GM21515 (cell line): ENCODE results near the gene DNAH17.

Experiments used
- ATAC-seq: cut with Tn5 transposase; IDR thresholded peaks from one replicate; pipeline ENCODE4 v1.9.1; 2021; ENCODE audit not compliant: unreplicated experiment

DNAH17 gene

DNA sequence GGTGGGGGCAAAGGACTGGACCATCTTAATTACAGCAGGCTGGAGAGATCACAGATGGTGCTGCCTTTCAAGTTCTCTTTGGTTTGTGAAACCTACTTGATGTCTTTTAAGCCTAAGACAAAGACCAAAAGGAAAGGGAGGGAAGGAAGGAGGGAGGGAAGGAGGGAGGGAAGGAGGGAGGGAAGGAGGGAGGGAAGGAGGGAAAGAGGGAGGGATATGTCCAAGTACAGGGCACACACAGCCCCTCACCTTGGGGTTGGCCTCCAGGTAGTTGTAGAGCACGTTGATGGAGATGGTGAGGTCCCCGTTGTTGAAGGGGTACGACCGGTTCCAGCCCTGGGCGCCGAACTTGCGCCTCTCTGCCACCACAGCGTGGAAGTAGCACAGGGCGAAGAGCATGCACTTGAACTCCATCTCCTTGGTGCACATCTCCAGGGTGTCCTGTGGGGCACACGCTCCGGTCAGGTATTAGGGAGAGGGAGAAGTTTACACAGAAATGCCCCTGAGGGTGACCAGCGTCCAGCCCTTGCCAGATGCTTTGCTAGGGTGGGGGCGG is 143.3 kb downstream of the DNAH17 start:
- ATAC-seq: no peak

DNA sequence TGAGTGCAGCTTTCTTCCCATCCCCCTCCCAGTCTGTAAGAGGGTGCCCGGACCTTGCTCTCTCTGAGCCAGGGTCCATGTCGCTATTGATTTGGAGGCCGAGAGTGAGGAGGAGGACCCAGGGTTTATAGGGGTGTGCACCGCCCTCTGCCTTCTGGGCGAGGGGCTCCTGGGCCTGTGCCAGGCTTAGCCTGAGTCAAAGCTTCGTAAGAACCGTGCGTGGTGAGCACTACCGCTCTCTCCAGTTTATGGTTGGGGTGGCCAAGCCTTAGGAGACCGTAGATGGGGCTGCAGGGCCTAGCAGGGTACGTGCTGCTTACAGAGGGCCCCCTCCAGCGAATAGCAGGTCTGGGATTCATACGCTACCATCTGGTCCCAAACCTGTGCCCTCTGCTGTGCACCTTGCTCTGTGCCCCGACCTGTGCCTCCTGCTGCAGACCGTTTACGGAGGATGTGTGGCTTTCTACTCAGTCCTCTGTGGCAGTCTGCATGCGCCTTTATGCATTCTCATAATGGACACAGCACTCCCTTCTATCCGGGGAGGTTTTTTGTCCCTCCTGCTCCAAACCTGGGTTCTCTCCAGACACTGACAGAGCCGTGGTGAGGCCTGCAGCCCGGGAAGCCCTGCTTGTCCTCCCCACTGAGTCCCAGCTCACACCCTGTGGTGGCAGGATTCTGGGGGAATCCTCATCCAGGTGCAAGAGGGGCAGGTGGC is 144.0 kb downstream of the DNAH17 start:
- no peak for ATAC-seq

- ATAC-seq: no peak
These were observed 144.8 kb downstream of the DNAH17 start for GRCh38 chr17:78432226-78433012.

DNA sequence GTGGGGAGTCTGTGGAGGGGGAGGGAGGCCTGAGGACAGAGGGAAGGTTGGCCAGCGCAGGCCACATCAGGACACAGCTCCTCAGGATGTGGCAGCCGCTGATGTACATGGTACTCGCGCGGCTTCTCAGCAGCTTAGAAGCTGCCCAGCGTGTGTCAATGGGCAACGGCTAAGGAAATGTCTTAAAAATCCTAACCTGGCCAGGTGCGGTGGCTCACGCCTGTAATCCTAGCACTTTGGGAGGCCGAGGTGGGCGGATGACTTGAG is 145.6 kb downstream of the DNAH17 start:
- ATAC-seq: no peak

GRCh38 chr17:78430892-78431691 is 146.1 kb downstream of the DNAH17 start:
- no peak for ATAC-seq

GRCh38 chr17:78429618-78429995 is 147.6 kb downstream of the DNAH17 start:
- no peak for ATAC-seq

GRCh38 chr17:78428836-78429617 is 148.2 kb downstream of the DNAH17 start:
- ATAC-seq: no peak

DNA sequence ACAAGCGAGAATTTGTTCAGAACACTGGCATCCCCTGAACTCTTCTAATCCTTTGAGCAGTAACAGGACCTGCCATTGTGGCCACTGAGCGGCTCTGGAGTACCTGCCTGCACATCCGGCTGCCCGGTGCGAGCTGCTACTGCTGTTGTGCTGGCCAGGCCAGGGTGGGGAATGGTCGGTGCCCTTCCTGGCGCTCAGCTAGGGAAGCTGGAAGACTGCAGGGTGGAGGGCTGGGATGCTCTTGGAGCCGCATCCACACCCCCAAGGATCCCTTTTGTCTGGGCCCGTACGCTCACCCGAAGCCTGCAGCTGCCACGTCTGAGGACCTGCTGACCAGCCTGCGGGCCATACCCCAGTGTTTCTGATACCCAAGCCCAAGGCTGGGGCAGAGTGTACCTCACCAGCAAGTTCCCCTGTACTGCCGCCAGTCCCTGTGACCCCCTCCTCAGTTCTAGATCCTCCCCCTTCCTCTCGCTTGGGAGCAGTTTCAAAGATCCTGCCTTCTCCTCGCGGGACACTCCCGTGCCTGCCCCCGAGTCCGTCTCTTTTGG is 149.1 kb downstream of the DNAH17 start:
- ATAC-seq: no peak

DNA sequence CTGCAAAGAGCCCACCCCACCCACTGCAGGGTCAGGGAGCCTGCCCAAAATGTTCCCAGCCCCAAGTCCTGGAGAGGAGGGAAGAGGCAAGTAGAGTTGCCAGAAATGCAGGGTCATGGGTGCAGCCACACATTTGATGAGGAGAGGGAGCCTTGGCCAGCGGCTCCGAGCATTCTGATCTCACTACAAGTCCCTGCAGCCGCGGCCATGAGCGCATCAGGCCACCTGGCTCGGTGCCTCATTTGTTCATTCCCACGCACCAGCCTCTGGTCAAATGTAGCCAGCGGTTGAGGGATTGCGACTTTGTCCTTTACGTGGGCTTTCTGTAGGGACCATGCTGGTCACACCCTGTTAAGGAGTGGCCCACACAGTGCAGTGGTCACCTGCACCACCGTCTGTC is 150.1 kb downstream of the DNAH17 start:
- ATAC-seq: no peak

GRCh38 chr17:78426293-78426879 is 150.8 kb downstream of the DNAH17 start:
- no peak for ATAC-seq

DNA sequence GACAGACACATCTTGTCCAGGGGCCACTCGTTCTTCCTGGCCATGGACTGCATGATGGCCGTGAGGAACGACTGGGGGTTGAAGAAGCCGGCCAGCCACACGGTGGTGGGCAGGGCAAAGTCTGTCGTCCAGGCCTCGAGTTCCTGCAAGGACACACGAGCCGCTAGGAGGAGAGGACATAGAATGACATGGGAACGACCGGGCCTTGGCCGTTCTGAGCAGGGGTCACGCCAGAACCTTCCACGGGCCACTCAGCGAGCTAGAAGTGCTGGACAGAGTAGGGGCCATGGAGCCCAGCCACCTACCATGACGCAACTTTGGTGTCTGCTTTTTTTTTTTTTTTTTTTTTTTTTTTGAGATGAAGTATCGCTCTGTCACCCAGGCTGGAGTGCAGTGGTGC is 151.8 kb downstream of the DNAH17 start:
- ATAC-seq: no peak

DNA sequence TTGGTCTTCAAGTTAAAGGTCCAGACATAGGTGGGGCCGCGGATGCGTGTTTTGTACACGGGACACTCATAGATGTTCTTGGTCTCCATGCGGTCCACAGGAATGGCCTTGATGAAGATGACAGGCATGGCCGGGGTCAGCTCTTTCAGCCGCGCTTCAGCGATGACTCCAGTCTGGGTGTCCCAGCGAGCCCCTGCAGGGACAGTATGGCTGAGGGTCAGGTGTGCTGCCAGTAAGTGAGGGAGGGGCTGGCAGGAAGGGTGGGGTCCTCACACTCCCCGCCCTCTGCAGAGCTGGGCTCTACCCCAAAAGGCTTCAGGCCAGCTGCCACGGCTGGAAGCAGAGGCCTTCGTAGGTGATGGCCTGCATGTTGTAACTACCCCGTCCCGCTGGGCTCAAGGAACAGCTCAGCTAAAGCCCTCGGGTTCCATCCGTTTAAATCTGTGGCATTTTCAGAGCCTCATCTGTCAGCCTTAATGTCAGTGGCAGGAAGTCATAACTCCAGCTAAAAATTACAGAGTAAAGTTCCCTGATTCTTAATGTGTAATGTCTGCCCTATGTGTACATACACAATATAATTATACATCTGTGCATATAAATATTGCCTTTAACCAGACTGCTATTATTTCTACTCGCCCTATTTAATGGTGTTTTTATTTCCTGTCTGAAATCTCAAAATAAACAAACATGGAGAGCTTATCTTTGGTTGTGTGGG is 153.1 kb downstream of the DNAH17 start:
- no peak for ATAC-seq

GRCh38 chr17:78422872-78423588 is 154.2 kb downstream of the DNAH17 start:
- ATAC-seq: no peak

DNA sequence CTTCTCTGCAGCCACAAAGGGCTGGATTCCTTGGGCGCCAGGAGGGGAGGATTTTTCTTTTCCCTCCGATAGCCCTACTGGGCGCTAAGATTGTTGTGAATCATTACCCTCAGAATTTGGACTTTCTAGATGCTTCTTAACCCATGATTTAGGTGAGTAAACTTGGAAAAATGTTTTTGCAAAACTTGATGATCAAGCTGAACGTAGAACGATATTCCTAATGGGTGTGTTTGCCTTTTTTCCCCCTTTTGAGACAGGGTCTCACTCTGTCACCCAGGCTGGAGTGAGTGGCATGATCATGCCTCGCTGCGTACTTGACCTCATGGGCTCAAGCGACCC is 155.0 kb downstream of the DNAH17 start:
- ATAC-seq: no peak

- no peak for ATAC-seq
These were observed 155.5 kb downstream of the DNAH17 start for GRCh38 chr17:78421534-78422266.

- no peak for ATAC-seq
These were observed 156.1 kb downstream of the DNAH17 start for GRCh38 chr17:78421084-78421533.

DNA sequence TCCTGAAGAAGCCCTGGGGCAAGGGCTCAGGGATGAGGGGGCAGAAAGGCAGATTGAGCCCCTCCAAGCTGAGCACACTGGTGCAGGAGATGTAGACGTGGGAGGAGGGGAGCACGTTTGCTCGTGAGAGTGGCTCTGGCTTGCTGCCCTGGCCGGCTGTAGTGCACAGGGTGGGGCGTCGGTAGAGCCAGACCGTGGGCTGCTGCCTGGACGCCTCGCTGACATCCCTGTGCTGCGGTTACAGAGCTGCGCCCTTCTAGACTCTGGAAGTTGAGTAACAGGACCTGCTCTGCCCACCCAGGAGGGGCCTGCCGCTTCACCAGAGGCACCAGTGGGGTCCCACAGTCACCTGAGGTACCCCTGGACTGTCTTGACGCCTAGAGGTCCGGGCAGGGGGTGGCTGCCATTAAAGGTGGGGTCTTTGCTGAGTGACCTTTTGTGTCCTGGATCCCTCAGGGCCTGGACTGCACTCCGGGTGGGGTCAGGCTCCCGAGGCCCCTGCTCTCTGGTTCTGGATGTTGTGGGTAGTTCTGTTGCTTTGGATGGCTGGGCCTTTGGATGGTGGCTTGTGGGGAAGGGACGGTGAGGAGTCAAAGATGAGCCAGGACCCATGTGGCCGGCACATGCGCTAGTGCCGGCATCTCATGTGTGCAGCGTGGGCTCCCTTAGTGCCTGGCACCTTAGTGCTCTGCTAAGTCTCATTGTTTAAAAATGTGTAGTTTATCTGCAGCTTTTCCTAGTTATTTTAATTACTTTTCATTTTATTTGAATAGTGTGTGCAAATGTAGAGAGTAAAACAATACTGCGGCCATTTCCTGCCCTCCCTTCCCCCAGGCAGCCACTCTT is 157.0 kb downstream of the DNAH17 start:
- no peak for ATAC-seq
